Naive thymus-derived CD8-positive, alpha-beta T cell (primary cell): ENCODE data around the gene XYLT1. TPM values are rescaled to one million over a fixed set of nuclear protein-coding genes. Genes with fewer than 3 reads are reported as not detected.

ENCODE experiments used
- ATAC-seq, 2 donors: fragments of 150-1000 bp; cut with Tn5 transposase in 1 of 2; sonication (Bioruptor Pico), chemical (Tn5 transposase) in 1 of 2; 1 replicate in 1 of 2; 2 replicates in 1 of 2; pipeline ENCODE4 v1.10.0; 2021; ENCODE audit warnings: mild to moderate bottlenecking in 2 of 2, moderate library complexity in 2 of 2
- POLR2A ChIA-PET: fragments of 350-600 bp; sonication (Branson Sonifier 250); formaldehyde crosslinking; loops from one replicate; lab custom pipeline; 2021; ENCODE audit warnings: antibody characterized with exemption; lab: Charles Lee
- DNase-seq, 10 donors: peaks; one replicate each; pipeline versions ENCODE4 v3.0.0 to v3.0.0-alpha.2; 2020 to 2022
- H3K27ac Mint-ChIP-seq, 10 donors: one replicate each; pipeline ENCODE4 v1.8.0; 2020 to 2022; ENCODE audit warnings: mild to moderate bottlenecking in 10 of 10, mixed read lengths in 10 of 10, moderate library complexity in 4 of 10, inconsistent platforms in 1 of 10
- H3K27me3 Mint-ChIP-seq, 5 donors: one replicate each; pipeline ENCODE4 v1.8.0; 2021 to 2022; ENCODE audit warnings: mixed read lengths in 5 of 5
- H3K36me3 Mint-ChIP-seq, 3 donors: one replicate each; pipeline ENCODE4 v1.8.0; 2020 to 2022; ENCODE audit warnings: mixed read lengths in 3 of 3, mild to moderate bottlenecking in 2 of 3, inconsistent platforms in 1 of 3
- H3K4me1 Mint-ChIP-seq, 4 donors: one replicate each; pipeline ENCODE4 v1.8.0; 2021 to 2022; ENCODE audit warnings: mixed read lengths in 4 of 4
- H3K4me3 Mint-ChIP-seq, 10 donors: one replicate each; pipeline ENCODE4 v1.8.0; 2020 to 2022; ENCODE audit warnings: mild to moderate bottlenecking in 10 of 10, mixed read lengths in 10 of 10, moderate library complexity in 6 of 10, inconsistent platforms in 1 of 10
- H3K9me3 Mint-ChIP-seq, 9 donors: one replicate each; pipeline ENCODE4 v1.8.0; 2020 to 2022; ENCODE audit warnings: mixed read lengths in 9 of 9, mild to moderate bottlenecking in 3 of 9, inconsistent platforms in 1 of 9, moderate library complexity in 1 of 9
- polyA plus RNA-seq, 3 donors: library from polyadenylated mRNA; unstranded; fragments of 300-500 nt; fragmentation: Illumina TruSeq; gene quantifications; one replicate each; pipeline ENCODE4 v1.2.3, GENCODE V29; 2021
- total RNA-seq, 8 experiments: library from RNA in 2 of 8; stranded (reverse) in 2 of 8; gene quantifications; one replicate each; pipeline ENCODE4 v1.2.3 and lab custom pipeline; 2021 to 2026

The XYLT1 gene
- total and polyA plus RNA-seq, 5 experiments from 2014 or later: 0.44 to 50.7 (median 1.4) TPM

DNA sequence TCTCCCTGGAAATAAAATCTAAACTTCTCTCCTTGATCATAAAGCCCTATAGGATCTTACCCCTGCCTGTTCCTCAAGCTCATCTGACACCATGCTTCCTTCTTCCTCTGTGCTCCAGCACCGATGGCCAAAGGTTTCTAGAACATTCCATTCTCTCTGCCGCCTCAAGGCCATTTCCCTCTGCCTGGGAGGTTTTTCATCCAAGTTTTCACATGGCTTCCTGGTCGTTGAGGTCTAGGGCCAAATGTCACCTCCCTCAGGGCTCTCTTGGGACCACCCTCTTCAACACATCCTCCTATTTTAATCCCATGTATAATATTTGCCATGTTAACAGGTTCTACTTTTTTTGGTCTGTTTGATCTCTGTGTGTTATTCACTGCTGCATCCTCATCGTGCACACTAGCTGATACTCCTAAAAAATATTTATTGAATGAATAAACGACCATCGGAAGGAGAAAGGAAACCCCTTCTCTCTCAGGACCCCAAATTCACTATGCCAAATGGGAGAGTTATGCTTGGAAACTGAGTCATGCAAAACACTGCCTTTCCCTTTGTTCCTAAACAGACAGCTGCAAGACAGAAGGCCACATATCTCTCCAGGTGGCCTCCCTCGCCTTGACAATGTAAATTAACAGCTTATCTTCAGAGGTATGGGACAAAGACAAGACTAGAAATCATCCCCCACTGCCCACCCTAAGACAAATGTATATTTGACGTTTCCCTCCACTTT, 78.5 kb downstream of the XYLT1 start:
- peaks cover 31 to 79% (median 54%) of the 10 kb centered on the region in 4 donors for H3K4me1 Mint-ChIP-seq
- H3K9me3 Mint-ChIP-seq: peaks cover 0 to 17% (median 0%) of the 10 kb centered on the region in 9 donors
- peaks cover 0 to 2% (median 0%) of the 10 kb centered on the region in 3 donors for H3K36me3 Mint-ChIP-seq
- peak overlapping the region in 6 of 10 donors; percentile 31 to 93 (median 58) for H3K27ac Mint-ChIP-seq
- DNase-seq (no peak), ATAC-seq (no peak)
- H3K27me3 Mint-ChIP-seq: no peaks in the 10 kb centered on the region
- POLR2A ChIA-PET: interaction anchor here (2.0 kb wide), 1 partner anchor 22 kb away, joined by 4 read pairs; no protein-coding TSS in a partner anchor
- H3K4me3 Mint-ChIP-seq: no peak overlapping the region

DNA sequence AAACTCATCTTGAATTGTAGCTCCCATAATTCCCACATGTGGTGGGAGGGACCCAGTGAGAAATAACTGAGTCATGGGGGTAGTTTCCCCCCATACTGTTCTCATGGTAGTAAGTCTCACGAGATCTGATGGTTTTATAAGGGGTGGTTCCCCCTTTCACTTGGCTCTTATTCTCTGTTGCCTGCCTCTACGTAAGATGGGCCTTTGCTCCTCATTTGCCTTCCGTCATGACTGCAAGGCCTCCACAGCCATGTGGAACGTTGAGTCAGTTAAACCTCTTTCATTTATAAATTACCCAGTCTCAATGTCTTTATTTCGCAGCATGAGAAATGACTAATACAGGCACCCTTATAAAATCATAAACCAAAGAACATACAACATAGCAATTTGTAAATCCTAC, 79.0 kb downstream of the XYLT1 start:
- POLR2A ChIA-PET: interaction anchor here (2.0 kb wide), 1 partner anchor 22 kb away, joined by 4 read pairs; no protein-coding TSS in a partner anchor
- DNase-seq (no peak), ATAC-seq (no peak)
- peak overlapping the region in 3 of 10 donors; percentile 0 to 31 (median 20) for H3K27ac Mint-ChIP-seq
- H3K9me3 Mint-ChIP-seq: peaks cover 0 to 17% (median 0%) of the 10 kb centered on the region in 9 donors
- peaks cover 0 to 2% (median 0%) of the 10 kb centered on the region in 3 donors for H3K36me3 Mint-ChIP-seq
- H3K4me1 Mint-ChIP-seq: peaks cover 29 to 79% (median 53%) of the 10 kb centered on the region in 4 donors
- no peaks in the 10 kb centered on the region for H3K27me3 Mint-ChIP-seq
- no peak overlapping the region for H3K4me3 Mint-ChIP-seq

DNA sequence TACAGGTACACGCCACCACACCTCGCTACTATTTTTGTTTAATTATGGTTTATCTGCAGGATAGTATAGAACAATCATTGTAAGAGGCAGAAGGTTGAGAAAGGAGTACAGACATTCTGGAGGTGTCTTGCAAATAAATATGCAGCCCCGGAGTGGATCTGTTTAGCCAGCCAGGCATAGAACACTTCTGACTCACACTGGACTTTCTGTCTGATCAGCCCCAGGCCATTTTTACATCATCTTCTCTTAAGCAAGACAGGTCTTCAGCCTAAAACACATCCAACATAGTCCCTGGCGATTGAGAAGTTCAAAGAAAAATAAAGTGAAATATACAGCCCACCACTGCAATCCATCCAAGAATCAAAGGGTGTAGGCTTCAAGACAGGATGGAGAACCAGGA, 81.4 kb downstream of the XYLT1 start:
- H3K27ac Mint-ChIP-seq: peak overlapping the region in 5 of 10 donors; percentile 22 to 78 (median 45)
- ATAC-seq (no peak), DNase-seq (no peak)
- no peak overlapping the region for H3K4me3 Mint-ChIP-seq
- POLR2A ChIA-PET: no interaction called here
- peaks cover 0 to 17% (median 0%) of the 10 kb centered on the region in 9 donors for H3K9me3 Mint-ChIP-seq
- H3K4me1 Mint-ChIP-seq: peaks cover 33 to 79% (median 61%) of the 10 kb centered on the region in 4 donors
- no peaks in the 10 kb centered on the region for H3K36me3 Mint-ChIP-seq
- H3K27me3 Mint-ChIP-seq: no peaks in the 10 kb centered on the region

DNA sequence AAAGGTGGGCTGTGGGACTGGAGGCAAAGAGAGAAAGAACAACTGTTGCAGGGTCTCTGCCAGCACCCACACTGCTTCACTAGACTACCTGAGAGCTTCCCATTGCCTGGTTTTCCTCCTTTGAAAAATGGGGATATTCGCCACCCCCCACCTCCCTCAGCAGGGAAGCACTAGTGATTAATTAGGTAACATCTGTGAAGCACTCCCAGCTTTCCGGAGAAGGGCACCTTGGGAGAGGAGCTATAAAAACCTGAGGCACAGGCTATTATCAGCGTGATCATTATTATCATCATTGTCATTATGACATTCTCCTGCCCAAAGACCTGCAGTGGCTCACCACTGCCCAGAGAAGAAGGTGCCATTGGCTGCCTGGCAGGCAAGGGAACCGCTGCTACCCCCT, 83.5 kb downstream of the XYLT1 start:
- Mint-ChIP-seq H3K4me3 (no peak overlapping the region), H3K36me3 (no peaks in the 10 kb centered on the region), H3K27ac (peak overlapping the region in 1 of 10 donors; percentile 30), H3K27me3 (no peaks in the 10 kb centered on the region), H3K9me3 (peaks cover 0 to 6% (median 0%) of the 10 kb centered on the region in 9 donors), H3K4me1 (peaks cover 28 to 87% (median 63%) of the 10 kb centered on the region in 4 donors)
- ATAC-seq (no peak), DNase-seq (no peak)
- POLR2A ChIA-PET: interaction anchor here (3.1 kb wide), 1 partner anchor 17 kb away, joined by 11 read pairs; no protein-coding TSS in a partner anchor

DNA sequence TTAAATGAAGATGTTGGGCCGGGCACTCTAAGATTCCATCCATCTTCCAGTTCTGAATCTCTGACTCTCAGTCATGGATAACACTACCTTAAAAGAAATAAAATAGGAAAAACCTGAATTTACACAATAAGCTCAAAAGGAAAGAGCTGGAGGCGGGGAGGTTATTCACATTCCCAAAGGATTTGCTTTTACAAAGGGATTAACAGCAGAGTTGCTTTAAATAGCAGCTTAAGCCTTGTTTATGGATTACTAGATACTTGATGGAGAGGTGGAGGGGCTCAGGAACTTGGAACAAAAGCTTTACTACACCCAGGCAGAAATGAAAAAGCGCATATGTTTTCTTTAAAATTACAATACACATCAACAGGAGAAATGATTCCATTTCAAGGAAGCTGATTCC, 84.5 kb downstream of the XYLT1 start:
- H3K27ac Mint-ChIP-seq: no peak overlapping the region
- DNase-seq: no peak
- peaks cover 23 to 85% (median 58%) of the 10 kb centered on the region in 4 donors for H3K4me1 Mint-ChIP-seq
- H3K9me3 Mint-ChIP-seq: no peaks in the 10 kb centered on the region
- no peaks in the 10 kb centered on the region for H3K27me3 Mint-ChIP-seq
- POLR2A ChIA-PET: interaction anchor here (3.1 kb wide), 1 partner anchor 16 kb away, joined by 11 read pairs; no protein-coding TSS in a partner anchor
- no peak overlapping the region for H3K4me3 Mint-ChIP-seq
- no peaks in the 10 kb centered on the region for H3K36me3 Mint-ChIP-seq
- no peak for ATAC-seq

DNA sequence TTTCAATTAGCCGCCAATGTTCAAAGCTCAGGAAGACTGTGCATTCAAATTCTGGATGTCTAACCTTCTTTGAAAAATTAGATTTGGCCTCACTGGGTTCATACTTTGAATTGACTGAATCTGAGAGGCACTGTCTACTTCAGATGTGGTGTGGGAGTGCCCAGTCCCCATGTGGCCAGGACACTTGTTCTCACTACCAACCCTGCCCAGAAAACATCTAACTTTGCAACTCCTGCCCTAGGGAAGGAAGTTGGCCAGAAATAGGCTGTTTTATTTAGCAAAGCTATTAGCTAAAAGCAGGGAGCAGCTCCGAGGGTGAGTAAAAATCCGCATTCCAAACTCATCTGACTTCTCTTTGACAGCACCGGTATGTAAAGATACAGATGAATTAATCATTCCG, 86.3 kb downstream of the XYLT1 start:
- no peaks in the 10 kb centered on the region for H3K9me3 Mint-ChIP-seq
- ATAC-seq: no peak
- no peaks in the 10 kb centered on the region for H3K36me3 Mint-ChIP-seq
- H3K27ac Mint-ChIP-seq: peak overlapping the region in 7 of 10 donors; percentile 31 to 80 (median 56)
- POLR2A ChIA-PET: interaction anchor here (0.7 to 5.8 kb wide), 3 partner anchors 14 to 1494 kb away, joined by 4 to 46 read pairs (median 4); no protein-coding TSS in a partner anchor
- peaks cover 24 to 86% (median 68%) of the 10 kb centered on the region in 4 donors for H3K4me1 Mint-ChIP-seq
- no peaks in the 10 kb centered on the region for H3K27me3 Mint-ChIP-seq
- peak overlapping the region in 1 of 10 donors; percentile 7 for H3K4me3 Mint-ChIP-seq
- DNase-seq: no peak

DNA sequence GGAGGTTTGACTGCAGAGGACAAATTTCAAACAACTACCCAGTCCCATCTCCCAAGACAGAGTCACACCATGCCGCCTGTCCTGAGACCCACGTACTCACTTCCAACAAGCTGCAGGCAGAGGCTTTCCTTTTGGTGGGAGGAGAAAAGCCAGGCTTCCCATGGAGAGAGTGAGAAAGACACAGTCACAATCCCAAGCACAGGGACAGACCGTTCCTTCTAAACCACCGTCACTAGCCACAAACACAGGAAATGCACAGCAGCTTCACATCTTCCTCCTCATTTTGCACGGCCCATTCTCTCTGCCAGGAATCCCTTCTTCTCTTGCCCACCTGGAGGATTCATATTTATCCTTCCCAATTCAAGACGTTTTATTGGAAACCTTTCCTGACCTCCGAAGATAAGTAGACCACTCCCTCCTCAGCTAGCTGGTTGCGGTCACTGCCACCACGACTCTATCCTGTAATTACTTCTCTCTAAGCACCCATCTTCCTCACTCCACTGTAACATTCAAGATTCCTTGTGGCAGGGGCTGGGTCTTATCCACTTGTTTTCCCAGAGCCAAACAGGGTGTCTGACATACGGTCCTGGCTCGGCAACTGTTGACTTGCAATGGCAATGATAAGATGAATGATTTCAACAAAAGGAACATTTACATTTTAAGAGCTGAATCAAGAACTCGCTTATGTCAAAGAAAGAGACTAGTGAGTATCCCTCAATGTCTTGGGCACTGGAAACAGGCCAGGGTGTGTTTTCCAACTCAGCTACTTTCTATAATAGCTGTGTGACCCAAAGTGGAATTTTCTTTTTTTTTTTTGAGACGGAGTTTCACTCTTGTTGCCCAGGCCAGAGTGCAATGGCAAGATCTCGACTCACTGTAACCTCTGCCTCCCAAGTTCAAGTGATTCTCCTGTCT, 87.6 kb downstream of the XYLT1 start:
- Mint-ChIP-seq H3K27ac (peak overlapping the region; percentile 37 to 91 (median 77)), H3K4me3 (peak overlapping the region in 9 of 10 donors; percentile 60 to 80 (median 73)), H3K36me3 (no peaks in the 10 kb centered on the region), H3K9me3 (no peaks in the 10 kb centered on the region), H3K27me3 (no peaks in the 10 kb centered on the region), H3K4me1 (peaks cover 23 to 87% (median 69%) of the 10 kb centered on the region in 4 donors)
- DNase-seq: no peak
- peak; percentile 35 to 51 for ATAC-seq
- POLR2A ChIA-PET: interaction anchor here (1.4 to 5.8 kb wide), 2 partner anchors 13 to 18 kb away, joined by 4 to 46 read pairs; no protein-coding TSS in a partner anchor

DNA sequence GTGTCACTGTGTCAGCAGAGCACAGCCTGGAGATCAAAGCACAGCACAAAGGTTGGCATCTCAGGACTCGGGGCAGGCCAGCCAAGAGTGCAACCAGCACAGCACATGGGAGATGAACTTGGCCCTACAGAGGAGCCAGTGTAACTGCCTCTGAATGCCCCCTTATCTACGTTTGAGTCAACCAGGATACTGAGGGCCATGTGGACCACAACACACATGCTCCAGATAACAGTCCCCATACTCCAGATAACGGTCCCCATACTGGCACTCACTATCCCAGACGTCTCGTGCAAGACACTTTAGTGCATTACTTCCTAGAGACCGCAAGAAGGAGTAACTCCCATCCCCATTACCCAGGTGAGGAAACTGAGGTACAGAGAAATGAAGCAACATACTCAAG, 88.2 kb downstream of the XYLT1 start:
- Mint-ChIP-seq H3K36me3 (no peaks in the 10 kb centered on the region), H3K4me1 (peaks cover 27 to 87% (median 69%) of the 10 kb centered on the region in 4 donors), H3K4me3 (peak overlapping the region in 7 of 10 donors; percentile 17 to 80 (median 60)), H3K27me3 (no peaks in the 10 kb centered on the region), H3K9me3 (no peaks in the 10 kb centered on the region), H3K27ac (peak overlapping the region in 9 of 10 donors; percentile 37 to 91 (median 59))
- ATAC-seq (no peak), DNase-seq (no peak)
- POLR2A ChIA-PET: interaction anchor here (5.8 kb wide), 1 partner anchor 12 kb away, joined by 46 read pairs; no protein-coding TSS in a partner anchor

DNA sequence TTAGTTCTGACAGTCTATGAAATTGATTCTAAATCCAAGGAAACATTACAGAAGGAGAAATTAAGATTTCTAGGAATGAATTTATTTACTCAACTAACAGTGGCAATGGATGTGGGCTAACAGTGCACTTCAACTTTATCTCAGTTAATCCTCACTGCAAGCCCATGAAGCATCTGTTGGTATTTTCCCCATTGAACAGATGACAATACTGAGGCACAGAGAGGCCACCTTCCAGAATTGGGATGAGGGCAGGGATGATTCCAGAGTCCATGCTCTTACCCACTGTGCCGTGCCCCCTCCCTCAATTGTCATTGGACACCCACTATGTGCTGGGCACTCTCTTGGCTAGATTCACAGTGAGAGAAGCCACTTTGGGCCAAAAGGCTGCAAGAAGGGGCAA, 89.0 kb downstream of the XYLT1 start:
- Mint-ChIP-seq H3K4me1 (peaks cover 29 to 85% (median 67%) of the 10 kb centered on the region in 4 donors), H3K27me3 (no peaks in the 10 kb centered on the region), H3K36me3 (no peaks in the 10 kb centered on the region), H3K27ac (peak overlapping the region in 4 of 10 donors; percentile 11 to 90 (median 46)), H3K9me3 (no peaks in the 10 kb centered on the region), H3K4me3 (no peak overlapping the region)
- DNase-seq (no peak), ATAC-seq (no peak)
- POLR2A ChIA-PET: interaction anchor here (5.8 kb wide), 1 partner anchor 11 kb away, joined by 46 read pairs; no protein-coding TSS in a partner anchor

DNA sequence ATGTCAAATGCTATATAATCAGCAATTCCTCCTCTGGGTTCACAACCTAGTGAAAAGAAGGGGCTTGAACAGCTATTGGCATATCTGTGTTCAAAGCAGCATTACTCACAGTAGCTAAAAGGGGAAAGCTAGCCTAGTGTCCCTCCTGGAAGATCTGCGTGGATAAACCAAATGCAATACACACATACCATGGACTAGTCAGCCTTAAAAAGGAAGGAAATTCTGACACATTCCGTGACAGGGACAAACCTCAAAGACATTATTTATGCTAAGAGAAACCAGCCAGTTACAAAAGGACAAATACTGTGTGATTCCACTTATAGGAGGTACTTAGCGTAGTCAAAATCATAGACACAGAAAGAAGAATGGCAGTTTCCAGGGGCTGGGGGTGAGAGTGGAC, 90.1 kb downstream of the XYLT1 start:
- ATAC-seq (no peak), DNase-seq (no peak)
- Mint-ChIP-seq H3K9me3 (no peaks in the 10 kb centered on the region), H3K27ac (peak overlapping the region in 3 of 10 donors; percentile 53 to 80 (median 74)), H3K4me1 (peaks cover 25 to 87% (median 65%) of the 10 kb centered on the region in 4 donors), H3K4me3 (no peak overlapping the region), H3K36me3 (no peaks in the 10 kb centered on the region), H3K27me3 (no peaks in the 10 kb centered on the region)
- POLR2A ChIA-PET: interaction anchor here (0.7 to 5.8 kb wide), 2 partner anchors 10 to 61 kb away, joined by 6 to 46 read pairs; no protein-coding TSS in a partner anchor

DNA sequence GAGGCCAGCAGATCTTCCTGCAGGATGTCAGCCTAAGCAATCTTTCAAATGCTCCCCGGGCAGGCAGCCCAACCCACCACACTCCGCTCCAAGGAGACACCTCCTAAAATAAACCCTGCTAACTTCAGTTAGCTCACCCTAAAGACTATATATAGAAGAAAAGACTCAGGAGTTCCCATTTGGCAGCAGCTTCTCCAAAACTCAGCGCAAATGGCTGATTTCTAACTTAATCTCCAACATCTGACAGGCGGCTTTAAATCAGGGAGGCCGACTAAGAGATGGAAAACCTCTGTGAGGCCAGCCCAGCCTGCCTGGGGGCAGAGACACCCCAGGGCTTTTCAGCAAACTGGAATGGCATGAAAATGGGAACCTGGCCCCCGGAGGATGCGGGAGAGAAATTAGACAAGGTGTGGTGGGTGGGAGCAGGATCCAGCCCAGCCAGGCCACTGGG, 91.6 kb downstream of the XYLT1 start:
- peaks cover 26 to 88% (median 67%) of the 10 kb centered on the region in 4 donors for H3K4me1 Mint-ChIP-seq

More for the DNA sequence above, 91.6 kb downstream of the XYLT1 start:
- ATAC-seq: no peak
- H3K27ac Mint-ChIP-seq: peak overlapping the region in 4 of 10 donors; percentile 8 to 81 (median 35)
- H3K27me3 Mint-ChIP-seq: no peaks in the 10 kb centered on the region
- no peak overlapping the region for H3K4me3 Mint-ChIP-seq
- H3K9me3 Mint-ChIP-seq: no peaks in the 10 kb centered on the region
- no peaks in the 10 kb centered on the region for H3K36me3 Mint-ChIP-seq
- DNase-seq: no peak
- POLR2A ChIA-PET: interaction anchor here (1.2 to 5.8 kb wide), 2 partner anchors 9 to 70 kb away, joined by 3 to 46 read pairs; no protein-coding TSS in a partner anchor
